Liver (tissue), 3 donors: ENCODE measurements around the gene CEP128.

Experiments used
- CTCF ChIP-seq: fragments of 150-350 bp; IDR thresholded peaks from 2 replicates; pipeline ENCODE4 v1.5.1; 2017; ENCODE audit warnings: improper control_type of control experiment, low read depth, low read length; ENCODE audit not compliant: missing input control
- JUND ChIP-seq, 2 donors: IDR thresholded peaks; 2 replicates each; pipeline ENCODE4 v1.6.1; 2016; ENCODE audit warnings: antibody characterized with exemption in 2 of 2
- REST ChIP-seq: IDR thresholded peaks from 2 replicates; pipeline ENCODE4 v1.6.1; 2016; ENCODE audit warnings: antibody characterized with exemption, mild to moderate bottlenecking
- SP1 ChIP-seq: IDR thresholded peaks from 2 replicates; pipeline ENCODE4 v1.6.1; 2018; ENCODE audit warnings: antibody characterized with exemption, mild to moderate bottlenecking
- TAF1 ChIP-seq: conservative IDR thresholded peaks from 2 replicates; pipeline ENCODE4 v1.6.1; 2016; ENCODE audit warnings: antibody characterized with exemption, mild to moderate bottlenecking
- YY1 ChIP-seq: IDR thresholded peaks from 2 replicates; pipeline ENCODE4 v1.6.1; 2016; ENCODE audit warnings: antibody characterized with exemption, mild to moderate bottlenecking
- donor health status: healthy.
- donor health status: healthy.

DNA sequence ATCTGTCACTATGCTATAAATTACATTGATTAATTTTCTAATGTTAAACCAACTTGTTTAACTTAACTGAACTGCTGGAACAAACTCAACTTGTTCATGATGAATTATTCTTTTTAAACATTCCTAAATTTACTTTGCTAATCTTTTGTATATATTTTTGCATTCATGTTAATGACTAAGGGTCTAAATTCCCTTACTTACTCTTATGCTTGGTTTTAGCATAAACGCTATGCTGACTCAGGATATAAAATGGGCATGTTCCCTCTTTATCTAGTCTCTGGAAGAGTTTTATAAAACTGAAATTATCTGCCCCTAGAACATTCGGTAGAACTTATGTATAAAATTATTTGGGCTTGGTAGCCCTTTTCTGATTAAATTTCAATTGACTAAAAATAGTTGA lies 387.4 kb downstream of the CEP128 start:
- no peak for TF ChIP-seq CTCF
- no peak for TF ChIP-seq YY1
- no peak for TF ChIP-seq SP1
- TF ChIP-seq REST = no peak
- TF ChIP-seq TAF1 = no peak
- TF ChIP-seq JUND (IDR thresholded peaks at IDR 0.05) = no peak
